HG02763 (cell line): ENCODE measurements around the gene AP5Z1.

Experiments used
- ATAC-seq: cut with Tn5 transposase; IDR thresholded peaks from one replicate; pipeline ENCODE4 v1.9.1; 2021; ENCODE audit warnings: mild to moderate bottlenecking, moderate library complexity; ENCODE audit not compliant: unreplicated experiment

AP5Z1 gene

DNA sequence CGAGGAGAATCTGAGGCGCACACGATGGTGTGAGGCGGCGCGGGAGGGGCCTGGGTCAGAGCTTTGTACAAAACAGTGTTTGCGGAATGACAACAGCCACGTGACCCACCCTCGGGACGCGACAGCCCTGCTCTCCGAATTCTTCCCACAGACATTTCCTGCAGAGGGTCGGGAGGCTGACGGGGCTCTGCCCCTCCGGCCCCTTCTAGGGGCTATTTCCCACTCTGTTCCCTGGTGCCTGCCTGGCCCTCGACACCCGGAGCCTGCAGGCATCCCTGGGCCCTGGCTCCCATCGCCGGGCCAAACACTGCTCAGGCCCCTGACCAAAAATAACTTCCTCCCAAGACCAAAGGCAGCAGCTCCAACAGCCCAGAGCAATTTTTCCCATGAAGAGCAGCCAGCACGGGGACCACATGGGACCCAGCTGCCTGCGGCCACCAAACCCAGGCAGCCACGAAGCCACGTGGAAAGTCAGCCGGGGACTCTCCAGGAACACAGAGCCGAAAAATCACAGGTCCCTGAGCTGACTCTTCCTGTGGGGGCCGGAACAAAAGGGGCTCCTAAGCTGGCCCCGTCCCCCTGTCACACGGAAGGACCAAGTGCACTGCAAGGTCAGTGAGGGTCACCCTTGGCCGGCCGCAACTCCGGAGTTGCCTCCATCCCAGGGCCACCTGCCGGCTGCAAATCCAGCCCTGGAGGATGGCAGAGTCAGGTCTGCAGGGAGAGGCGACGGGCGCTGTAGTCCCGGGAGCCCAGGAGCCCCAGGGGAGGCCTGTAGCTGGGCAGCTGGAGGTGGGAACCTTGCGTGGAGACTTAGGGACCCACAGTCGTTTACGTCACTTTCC lies 44.4 kb downstream of the AP5Z1 start:
- no peak for ATAC-seq

DNA sequence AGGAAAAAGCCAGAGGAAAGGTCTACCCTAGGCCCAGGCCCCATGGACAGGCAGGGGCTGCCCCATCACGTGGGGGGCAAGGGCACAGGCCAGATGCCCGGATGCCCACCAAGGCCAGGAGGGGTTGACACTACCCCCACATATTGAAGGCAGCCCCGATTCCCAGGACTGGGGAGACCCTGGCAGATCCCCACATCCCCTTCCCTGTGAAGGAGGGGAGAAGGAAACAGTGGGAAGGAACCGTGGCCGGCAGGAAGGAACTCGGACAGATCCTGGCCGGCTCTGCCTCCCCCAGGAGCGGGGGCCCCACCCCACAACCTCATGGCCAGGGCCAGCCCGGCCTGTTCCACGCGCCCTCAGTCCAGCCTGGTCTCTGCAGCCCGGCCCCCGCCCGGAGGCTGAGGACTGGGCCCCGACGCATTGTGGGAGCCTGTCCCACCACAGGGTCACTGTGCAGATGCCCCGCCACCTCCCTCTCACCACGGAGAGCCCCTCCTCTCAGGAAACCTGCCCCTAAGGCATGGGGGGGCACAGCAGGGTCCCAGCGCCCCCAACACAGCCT lies 45.1 kb downstream of the AP5Z1 start:
- ATAC-seq, result no peak

DNA sequence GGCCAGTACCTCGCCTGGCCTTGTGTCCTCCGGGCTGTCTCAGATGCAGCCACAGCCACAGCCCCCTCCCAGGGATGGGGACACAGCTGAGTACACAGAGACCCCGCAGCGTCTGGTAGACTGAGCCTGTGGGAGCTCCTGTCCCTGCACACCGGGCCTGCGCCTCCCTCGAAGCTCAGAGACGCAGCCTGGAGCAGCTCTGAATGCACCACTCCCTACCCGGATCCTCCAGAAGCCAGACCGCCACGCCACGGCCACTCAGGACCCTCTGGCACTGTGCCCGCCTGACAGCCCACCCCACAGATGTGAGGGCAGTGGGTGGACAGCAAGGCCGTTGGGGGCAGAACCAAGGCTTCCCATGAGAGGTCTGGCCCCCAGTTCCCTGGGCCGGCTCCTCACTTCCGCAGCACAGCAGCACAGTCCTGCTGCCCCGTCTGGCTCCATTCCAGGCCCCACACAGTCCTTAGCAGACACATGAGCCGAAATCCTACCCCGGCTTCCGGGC lies 45.6 kb downstream of the AP5Z1 start:
- no peak for ATAC-seq

DNA sequence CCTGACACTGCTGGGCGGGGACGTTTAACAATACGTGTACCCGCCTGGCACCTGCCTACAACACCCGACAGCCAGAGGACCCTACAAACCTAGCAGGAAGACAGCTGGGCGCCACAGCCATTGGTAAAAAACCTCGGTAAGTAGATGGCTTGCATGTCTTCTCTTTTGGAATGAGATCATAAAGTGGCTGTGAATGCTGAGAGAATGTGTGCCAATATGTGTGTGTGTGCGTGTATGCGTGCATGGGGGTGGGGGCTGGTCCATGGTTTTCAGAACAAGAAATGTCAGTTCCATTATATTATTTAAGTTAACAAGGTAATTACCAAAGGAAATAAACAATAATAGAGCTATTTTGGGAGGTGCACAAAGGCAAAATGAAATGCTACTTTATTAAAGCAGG lies 47.3 kb downstream of the AP5Z1 start:
- ATAC-seq, result no peak

DNA sequence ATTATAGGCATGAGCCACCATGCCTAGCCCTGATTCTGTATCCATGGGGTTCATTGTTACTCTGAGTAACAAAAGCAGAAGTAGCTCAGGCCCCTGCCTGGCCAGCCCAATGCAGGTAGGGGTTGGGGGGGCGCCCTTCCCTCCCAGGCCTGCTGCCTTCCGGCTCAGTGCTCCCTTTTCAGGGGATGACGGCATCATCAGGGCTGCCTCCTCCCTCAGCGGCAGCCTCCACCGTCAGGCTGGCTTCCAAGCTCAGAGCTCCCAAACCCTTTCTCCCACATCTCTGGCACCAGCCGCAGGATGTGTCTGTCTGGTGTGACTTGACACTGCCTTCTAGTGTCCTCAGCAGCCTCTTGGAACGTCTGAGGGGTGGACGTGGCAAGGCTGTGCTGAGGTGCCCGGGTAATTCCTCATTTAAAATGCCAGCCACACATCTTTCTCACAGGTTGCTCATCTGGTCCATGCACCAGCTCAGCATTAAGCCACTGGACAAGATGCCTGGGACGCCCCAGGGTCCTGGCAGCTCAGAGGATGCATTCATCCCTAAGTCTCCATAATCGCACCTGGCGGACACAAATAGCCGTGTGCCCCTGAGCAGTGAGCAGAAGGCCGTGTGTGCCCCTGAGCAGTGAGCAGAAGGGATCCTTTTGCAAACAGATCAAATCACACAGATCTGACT lies 48.2 kb downstream of the AP5Z1 start:
- ATAC-seq, result no peak

DNA sequence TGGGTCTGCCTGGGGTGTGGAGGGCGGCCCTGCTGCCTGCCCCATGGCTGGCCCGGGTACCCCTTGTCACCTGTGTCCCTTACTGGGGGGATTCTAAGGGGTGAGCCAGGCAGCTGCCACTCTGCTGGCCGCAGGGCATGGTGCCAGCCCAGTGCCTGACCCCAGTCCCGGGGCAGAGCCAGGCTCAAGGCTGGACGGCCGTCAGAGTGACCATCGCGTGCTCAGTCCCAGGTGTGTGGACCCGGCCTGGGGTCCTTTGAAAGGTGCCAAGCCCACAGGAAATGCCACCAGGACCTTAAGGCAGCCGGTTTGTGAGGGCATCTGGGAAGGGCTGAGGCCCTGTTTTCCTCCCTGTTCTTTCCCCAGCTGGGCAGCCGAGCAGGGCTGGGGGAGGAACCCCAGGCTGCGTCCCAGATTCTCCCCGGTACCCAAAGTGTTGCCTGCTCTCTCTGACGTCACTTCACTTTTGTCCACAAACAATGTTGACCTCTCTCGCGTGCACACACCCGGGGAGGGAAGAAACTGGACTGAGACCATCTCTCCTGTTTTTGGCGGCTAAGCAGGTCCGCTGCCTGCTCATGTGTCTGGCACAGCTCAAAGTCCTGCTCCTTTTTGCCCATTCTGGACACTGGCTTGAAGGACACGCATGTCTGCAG lies 48.8 kb downstream of the AP5Z1 start:
- ATAC-seq, result no peak

DNA sequence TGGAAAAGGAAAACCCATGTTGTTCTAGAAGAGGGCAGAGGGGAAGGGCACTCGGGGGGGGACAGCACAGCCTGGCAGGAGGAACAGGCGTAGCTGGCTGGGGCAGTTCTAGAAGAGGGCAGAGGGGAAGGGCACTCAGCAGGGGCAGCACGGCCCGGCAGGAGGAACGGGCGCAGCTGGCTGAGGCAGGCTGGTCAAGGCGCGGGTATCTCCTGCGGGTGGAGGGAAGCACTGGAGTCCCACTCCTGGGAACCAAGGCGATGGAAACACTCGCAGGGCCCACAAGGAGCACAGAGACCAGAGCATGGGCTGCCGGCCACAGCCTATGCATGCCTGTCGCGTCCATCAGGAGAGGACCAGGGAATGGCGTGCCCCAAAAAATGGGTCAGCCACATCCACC lies 49.7 kb downstream of the AP5Z1 start:
- ATAC-seq, result no peak

DNA sequence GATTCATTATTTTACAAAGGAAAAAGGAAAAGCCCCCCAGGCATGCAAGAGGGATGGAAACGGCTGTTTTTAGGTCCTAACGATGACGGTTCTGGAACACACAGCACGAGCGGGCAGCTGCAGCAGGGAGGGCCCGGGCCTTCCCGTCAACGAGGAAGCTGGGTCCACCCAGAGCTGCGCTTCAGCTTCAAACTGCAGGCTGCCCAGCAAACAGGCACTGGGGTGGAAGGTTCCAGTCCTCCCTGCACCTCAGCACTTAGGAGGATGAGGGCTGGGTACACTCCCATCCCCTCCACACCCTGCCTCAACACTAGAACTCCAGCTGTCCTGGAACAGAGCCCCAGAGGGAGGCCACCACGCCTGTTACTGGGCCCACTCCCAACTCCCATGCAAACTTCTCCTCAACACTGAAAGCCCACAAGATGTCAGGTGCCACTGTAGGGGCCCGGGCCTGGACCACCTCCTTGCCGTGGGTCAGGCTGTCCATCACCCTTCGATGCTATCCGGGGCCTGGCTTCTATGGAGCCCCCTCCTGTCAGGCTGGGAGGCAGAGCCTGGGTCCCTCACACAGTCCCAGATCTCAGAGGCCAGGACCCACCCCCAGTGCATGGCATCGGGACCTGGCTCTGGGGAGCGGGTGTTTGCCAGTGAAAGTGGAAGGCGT lies 53.4 kb downstream of the AP5Z1 start:
- ATAC-seq, result no peak

DNA sequence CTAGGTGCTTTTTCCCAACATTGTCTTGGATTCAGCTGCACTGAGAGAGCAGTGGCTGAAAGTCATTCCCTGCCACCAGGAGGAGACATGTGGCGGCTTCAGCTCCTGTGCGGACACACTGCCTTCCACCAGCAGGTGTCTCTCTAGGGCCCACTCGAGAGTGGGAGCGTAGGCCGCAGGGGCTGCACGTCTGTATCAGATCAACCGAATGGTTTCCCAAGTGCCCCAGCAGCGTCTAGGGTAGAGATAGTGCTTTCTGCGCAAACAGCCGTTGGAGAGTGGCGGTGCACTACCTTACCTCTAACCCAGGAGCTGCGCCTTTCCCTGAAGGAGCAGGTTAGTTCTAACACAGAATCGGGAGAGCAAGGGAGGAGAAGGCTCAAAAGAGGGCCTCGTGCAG lies 54.8 kb downstream of the AP5Z1 start:
- ATAC-seq, result no peak

- no peak for ATAC-seq
Observed at GRCh38 chr7:4831723-4832495, 56.5 kb downstream of the AP5Z1 start.

- ATAC-seq, result no peak
Observed at GRCh38 chr7:4832711-4833110, 57.3 kb downstream of the AP5Z1 start.

DNA sequence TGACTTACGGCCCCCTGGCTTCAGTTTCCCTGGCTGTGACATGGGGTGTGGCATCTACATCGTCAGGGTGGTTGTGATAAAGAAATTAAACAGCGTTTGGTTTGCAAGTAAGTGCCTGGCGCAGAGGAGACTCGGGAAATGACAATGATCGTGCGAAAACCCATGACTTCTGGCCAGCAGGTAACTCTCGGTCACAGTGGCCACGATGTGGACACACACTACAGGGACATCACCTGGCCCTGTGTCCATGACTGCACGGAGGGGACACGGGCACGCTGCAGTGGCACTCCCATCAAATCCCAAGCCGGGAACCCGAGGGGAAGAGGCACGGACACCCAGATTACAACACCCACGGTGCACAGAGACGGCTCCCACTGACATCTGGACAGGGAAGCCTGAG lies 57.8 kb downstream of the AP5Z1 start:
- no peak for ATAC-seq

GRCh38 chr7:4833691-4834600 lies 58.5 kb downstream of the AP5Z1 start:
- no peak for ATAC-seq

GRCh38 chr7:4834601-4835397 lies 59.4 kb downstream of the AP5Z1 start:
- ATAC-seq, result no peak

DNA sequence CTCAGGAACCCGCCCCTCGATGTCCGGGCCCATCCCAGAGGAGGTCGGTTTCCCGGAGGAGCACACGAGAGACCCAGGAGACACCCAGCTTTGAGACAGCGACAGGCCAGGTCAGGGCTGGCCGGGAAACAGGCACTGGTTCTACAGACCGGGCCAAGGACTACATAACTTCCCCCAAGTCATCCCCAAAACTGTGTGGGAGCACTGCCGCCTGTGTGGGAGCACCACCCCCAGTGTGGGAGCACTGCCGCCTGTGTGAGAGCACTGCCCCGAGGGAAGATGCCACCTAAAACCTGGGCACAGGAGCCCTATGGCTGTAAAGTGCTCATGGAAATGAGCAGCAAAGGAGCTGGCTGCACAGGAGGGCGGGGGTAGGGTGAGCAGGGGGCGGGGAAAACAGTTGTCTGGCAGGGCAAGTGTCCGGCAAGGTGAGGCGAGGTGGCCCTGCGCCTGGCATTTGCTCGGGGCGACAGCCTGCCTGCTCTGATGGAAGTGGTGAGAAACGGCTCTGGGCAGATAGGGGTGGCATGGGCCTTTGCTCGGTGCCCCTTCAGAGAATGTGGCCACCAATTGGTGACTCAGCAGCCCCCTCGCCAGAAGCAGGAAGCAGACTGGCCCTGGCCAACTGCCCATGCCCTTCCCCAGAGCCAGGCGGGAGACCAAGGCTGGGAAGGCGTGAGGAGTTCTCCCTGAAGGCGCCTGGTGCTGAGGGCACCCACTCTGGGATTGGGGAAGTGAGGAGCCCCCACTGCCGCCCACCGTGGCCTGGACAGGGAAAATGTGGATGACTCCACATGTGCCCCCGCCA lies 60.2 kb downstream of the AP5Z1 start:
- ATAC-seq, result no peak

- no peak for ATAC-seq
Observed at GRCh38 chr7:4836206-4836661, 60.8 kb downstream of the AP5Z1 start.

DNA sequence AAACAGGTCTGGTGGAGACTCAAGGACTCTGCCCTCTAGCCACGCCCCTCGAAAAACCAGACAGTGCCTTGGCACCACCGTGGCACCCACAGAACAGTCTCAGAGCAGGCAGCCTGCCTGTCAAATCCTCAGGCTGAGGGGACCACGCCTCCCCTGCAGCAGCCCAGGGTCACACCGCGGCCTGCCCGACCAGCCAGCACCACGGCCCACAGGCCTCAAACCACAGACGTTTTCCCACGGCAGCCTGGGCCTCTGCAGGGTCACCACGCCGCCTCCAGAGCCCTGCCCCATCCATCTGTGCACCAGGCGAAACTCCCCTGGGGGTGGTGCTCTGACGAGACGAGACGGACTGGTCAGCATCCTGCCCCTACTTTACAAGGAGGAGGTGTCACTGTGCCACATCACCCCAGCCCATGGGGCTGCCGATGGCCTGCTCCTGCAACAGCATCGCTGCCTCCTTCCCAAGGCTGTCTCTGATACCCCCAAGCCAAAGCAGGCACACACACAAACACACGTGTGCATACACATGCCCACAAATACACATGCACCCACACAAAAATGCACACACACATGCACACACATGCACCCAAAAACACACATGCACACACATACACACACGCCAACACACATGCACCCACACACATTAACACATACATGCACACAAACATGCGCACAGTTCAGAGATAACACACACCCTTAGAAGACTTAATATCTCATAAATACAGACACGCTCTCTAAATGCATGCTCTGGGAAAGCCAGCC lies 61.8 kb downstream of the AP5Z1 start:
- ATAC-seq, result no peak
